Stomach (tissue), 9 donors: ENCODE measurements around the gene CENPX. TPM values are rescaled to one million over a fixed set of nuclear protein-coding genes. Genes with fewer than 3 reads are reported as not detected.

Experiments used
- DNase-seq, 2 donors: peaks; one replicate each; pipeline versions ENCODE4 v3.0.0 to v3.0.0-alpha.2; 2013 to 2019
- H3K27ac ChIP-seq, 5 donors: fragments of 200-600 bp in 4 of 5; sonication (generic) in 4 of 5; one replicate each; pipeline ENCODE4 v1.5.1; 2013 to 2019; ENCODE audit warnings: mild to moderate bottlenecking in 1 of 5, moderate library complexity in 1 of 5
- H3K27me3 ChIP-seq, 3 donors: fragments of 200-600 bp; sonication (generic); one replicate each; pipeline ENCODE4 v1.5.1; 2017 to 2019; ENCODE audit warnings: mixed run types in 1 of 3
- H3K36me3 ChIP-seq, 4 donors: fragments of 200-600 bp; sonication (generic); 1 replicate in 3 of 4; 2 replicates in 1 of 4; pipeline ENCODE4 v1.5.1; 2016 to 2019
- H3K4me1 ChIP-seq, 4 donors: fragments of 200-600 bp; sonication (generic); one replicate each; pipeline ENCODE4 v1.5.1; 2016 to 2019
- H3K4me3 ChIP-seq, 4 donors: fragments of 200-600 bp; sonication (generic) in 3 of 4; one replicate each; pipeline ENCODE4 v1.5.1; 2016 to 2019; ENCODE audit warnings: mild to moderate bottlenecking in 1 of 4
- H3K9me3 ChIP-seq, 4 donors: fragments of 200-600 bp; sonication (generic); one replicate each; pipeline ENCODE4 v1.5.1; 2016 to 2019
- EP300 ChIP-seq: sonication (generic); formaldehyde crosslinking; IDR thresholded peaks from one replicate; pipeline ENCODE4 v1.6.1; 2017; ENCODE audit warnings: antibody characterized with exemption
- POLR2A ChIP-seq, 4 donors: fragments of 450-650 bp; IDR thresholded peaks; one replicate each; pipeline ENCODE4 v1.6.1; 2016; ENCODE audit warnings: antibody characterized with exemption in 4 of 4, control low read depth in 2 of 4, mild to moderate bottlenecking in 1 of 4, moderate library complexity in 1 of 4
- POLR2AphosphoS5 ChIP-seq, 3 donors: sonication (generic); formaldehyde crosslinking; IDR thresholded peaks; one replicate each; pipeline ENCODE4 v1.6.1; 2016; ENCODE audit warnings: antibody characterized with exemption in 3 of 3
- WGBS, 5 donors: extraction: QIAGEN DNeasy Blood & Tissue Kit in 3 of 5; methylation state at CpG; one replicate each; pipeline versions ENCODE4 v1.1.5 to v1.1.7; 2013 to 2018; 5-methylcytosine and 5-hydroxymethylcytosine counted together
- intact Hi-C: fragments of 100-400 bp; cut with DNase I; formaldehyde crosslinking; loops from one replicate; pipeline ENCODE4 v1.15.1; 2023; ENCODE audit warnings: low total_unique reads
- polyA plus RNA-seq, 3 donors: library from polyadenylated mRNA; stranded (reverse); fragments of 200-250 nt; gene quantifications; one replicate each; pipeline ENCODE4 v1.2.3, GENCODE V29; 2013
- total RNA-seq, 5 donors: library from RNA; depleted of rRNA; stranded (reverse); fragments of >200 nt; gene quantifications; one replicate each; pipeline versions ENCODE4 v1.1.0 to v1.2.3, GENCODE V29; 2014 to 2016
- TF ChIP-seq, protein P1 (sequence below), 7 experiments: fragments of 450-650 bp in 4 of 7; fragments of 200-600 bp in 3 of 7; sonication (generic) in 3 of 7; IDR thresholded peaks; one replicate each; pipeline ENCODE4 v1.5.1; 2016 to 2019; ENCODE audit warnings: antibody characterized with exemption in 7 of 7, control low read depth in 2 of 7, mild to moderate bottlenecking in 1 of 7
- donor health status: healthy with polysubstance abuse.
- donor health status: Bipolar disorder and iron deficiency.
- donor health status: healthy.

CENPX gene
- total and polyA plus RNA-seq, 8 donors = 22.0 to 231 (median 151) TPM

DNA sequence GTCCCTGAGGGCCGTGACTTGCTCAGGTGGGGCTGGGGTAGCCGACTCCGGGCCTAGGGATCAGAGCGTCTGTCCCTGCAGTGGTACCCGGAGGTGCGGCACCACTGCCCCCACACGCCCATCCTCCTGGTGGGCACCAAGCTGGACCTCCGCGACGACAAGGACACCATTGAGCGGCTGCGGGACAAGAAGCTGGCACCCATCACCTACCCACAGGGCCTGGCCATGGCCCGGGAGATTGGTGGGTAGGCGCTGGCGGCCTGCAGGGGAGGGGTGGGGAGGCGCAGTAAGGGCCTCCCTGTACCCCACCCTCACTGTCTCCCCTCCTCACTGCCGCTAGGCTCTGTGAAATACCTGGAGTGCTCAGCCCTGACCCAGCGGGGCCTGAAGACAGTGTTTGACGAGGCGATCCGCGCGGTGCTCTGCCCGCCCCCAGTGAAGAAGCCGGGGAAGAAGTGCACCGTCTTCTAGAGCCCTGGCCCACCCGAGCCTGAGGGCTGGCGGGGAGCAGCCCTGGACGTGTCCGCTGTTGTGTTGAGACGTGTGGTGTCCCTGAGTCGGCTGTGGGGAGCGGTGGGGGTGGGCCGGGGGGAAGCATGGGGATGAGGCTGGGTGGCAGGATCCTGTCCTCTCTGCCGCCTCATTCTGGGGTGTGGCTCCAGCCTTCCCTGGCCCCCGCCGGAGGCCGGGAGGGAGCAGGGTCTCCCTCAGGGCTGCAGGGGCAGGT is 10.8 kb upstream of the CENPX start:
- Histone ChIP-seq H3K9me3 (no peaks in the 10 kb centered on the region), H3K4me3 (no peak overlapping the region), H3K4me1 (peaks cover 32 to 63% (median 55%) of the 10 kb centered on the region in 4 donors), H3K27ac (no peak overlapping the region), H3K27me3 (peaks cover 0 to 14% (median 8%) of the 10 kb centered on the region in 3 donors), H3K36me3 (peaks cover 0 to 15% (median 7%) of the 10 kb centered on the region in 4 donors)
- 81 to 92% (median 89%) methylated on average over 17 to 38 of the region's 38 CpGs for WGBS, 5 donors
- DNase-seq = no peak
- TF ChIP-seq, protein P1, sequence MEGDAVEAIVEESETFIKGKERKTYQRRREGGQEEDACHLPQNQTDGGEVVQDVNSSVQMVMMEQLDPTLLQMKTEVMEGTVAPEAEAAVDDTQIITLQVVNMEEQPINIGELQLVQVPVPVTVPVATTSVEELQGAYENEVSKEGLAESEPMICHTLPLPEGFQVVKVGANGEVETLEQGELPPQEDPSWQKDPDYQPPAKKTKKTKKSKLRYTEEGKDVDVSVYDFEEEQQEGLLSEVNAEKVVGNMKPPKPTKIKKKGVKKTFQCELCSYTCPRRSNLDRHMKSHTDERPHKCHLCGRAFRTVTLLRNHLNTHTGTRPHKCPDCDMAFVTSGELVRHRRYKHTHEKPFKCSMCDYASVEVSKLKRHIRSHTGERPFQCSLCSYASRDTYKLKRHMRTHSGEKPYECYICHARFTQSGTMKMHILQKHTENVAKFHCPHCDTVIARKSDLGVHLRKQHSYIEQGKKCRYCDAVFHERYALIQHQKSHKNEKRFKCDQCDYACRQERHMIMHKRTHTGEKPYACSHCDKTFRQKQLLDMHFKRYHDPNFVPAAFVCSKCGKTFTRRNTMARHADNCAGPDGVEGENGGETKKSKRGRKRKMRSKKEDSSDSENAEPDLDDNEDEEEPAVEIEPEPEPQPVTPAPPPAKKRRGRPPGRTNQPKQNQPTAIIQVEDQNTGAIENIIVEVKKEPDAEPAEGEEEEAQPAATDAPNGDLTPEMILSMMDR (IDR thresholded peaks at IDR 0.05) = no peak
- TF ChIP-seq POLR2AphosphoS5 (IDR thresholded peaks at IDR 0.05) (no peak), POLR2A (IDR thresholded peaks at IDR 0.05) (no peak)
- intact Hi-C loops = no loop called here

DNA sequence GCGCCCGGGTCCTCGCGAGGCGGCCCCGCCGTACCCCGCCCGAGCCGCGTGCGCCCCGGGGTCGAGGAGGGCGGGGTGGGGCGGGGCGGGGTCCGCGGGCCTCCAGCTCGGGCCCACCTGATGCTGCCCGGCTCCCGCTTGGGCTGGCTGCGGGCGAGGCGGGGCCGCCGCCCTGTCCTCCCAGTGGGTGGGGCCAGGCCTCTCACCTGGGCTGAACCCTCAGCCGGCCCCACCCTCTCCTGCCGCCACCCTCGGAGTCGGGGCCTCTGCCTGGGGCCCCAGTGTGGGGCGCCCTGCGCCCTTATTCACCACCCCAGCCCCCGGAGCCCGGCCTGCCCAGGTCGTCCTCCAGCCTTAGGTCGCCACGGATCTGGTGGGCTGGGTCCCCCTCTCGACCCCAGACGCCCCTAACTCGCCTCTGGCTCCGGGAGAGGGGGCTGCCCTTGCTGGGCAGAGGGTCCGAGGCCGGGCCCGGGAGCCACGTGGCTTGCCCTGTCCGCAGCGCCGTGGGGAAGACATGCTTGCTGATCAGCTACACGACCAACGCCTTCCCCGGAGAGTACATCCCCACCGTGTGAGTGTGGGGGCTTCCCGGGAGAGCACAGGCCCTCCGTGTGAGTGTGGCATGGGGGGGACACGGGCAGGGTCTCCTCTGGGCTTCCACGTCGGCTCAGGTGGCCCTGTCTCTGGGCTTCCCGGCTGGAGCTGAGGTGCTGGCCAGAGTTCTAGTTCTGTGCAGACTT is 9.4 kb upstream of the CENPX start:
- peaks cover 0 to 21% (median 16%) of the 10 kb centered on the region in 4 donors for H3K36me3 ChIP-seq

DNA sequence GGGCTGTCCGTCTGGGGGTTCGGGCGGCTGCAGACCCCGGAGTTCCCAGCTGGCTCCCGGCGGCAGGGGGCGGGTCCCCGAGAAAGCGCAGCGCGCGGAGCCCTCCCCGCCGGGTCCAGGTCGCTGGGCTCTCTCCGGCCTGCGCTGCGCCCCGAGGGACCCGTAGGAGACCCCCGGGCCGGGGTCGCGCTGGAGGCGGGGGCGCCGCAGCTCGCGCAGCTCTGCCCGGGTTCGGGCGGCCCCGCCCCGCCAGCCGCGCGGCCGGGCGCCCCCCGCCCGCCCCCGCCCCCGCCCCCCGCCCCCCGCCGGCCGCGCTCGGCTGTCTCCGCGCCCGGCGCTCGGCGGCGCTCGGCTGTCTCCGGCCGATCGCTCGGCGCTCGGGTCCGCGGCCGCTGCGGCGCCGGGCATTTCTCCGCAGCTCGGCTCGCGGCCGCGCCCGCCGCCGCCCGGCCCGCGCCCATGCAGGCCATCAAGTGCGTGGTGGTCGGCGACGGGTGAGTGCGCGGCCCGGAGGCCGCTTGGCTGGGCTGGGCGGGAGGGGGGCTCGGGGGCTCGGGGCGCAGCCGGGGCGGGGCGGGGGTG is 8.7 kb upstream of the CENPX start, which contains the start of gene RAC3:
Gene RAC3, plus strand, starts transcription at position 376 of the 582 bp plus-strand sequence. Its CDS starts 84 bp downstream, at position 460.
- Histone ChIP-seq H3K36me3 (peaks cover 0 to 25% (median 20%) of the 10 kb centered on the region in 4 donors), H3K27me3 (peaks cover 0 to 14% (median 8%) of the 10 kb centered on the region in 3 donors), H3K4me1 (peaks cover 26 to 49% (median 38%) of the 10 kb centered on the region in 4 donors), H3K9me3 (no peaks in the 10 kb centered on the region), H3K27ac (peak within 1 kb of the TSS; percentile 73 to 87 (median 81)), H3K4me3 (peak within 1 kb of the TSS; percentile 45 to 71 (median 60))
- 0% methylated on average over 12 to 87 of the region's 96 CpGs; no CpG with 5 or more reads in 2 of the 5 donors for WGBS, 5 donors
- DNase-seq = peak in 1 of 2 donors; percentile 83
- TF ChIP-seq, protein P1 (IDR thresholded peaks at IDR 0.05) = no peak
- no peak for TF ChIP-seq EP300
- no peak for TF ChIP-seq POLR2A (IDR thresholded peaks at IDR 0.05)
- no peak for TF ChIP-seq POLR2AphosphoS5 (IDR thresholded peaks at IDR 0.05)
- intact Hi-C loops = no loop called here

More for the DNA sequence above, 9.4 kb upstream of the CENPX start:
- H3K4me3 ChIP-seq = peak overlapping the region; percentile 29 to 71 (median 48)
- TF ChIP-seq POLR2A (IDR thresholded peaks at IDR 0.05) (no peak), POLR2AphosphoS5 (IDR thresholded peaks at IDR 0.05) (no peak), EP300 (no peak)
- TF ChIP-seq, protein P1 (IDR thresholded peaks at IDR 0.05) = no peak
- WGBS, 5 donors = 11 to 42% (median 11%) methylated on average over 4 to 57 of the region's 59 CpGs
- H3K4me1 ChIP-seq = peaks cover 32 to 56% (median 45%) of the 10 kb centered on the region in 4 donors
- no peaks in the 10 kb centered on the region for H3K9me3 ChIP-seq
- H3K27me3 ChIP-seq = peaks cover 0 to 14% (median 8%) of the 10 kb centered on the region in 3 donors
- DNase-seq = peak; percentile 74 to 83
- H3K27ac ChIP-seq = peak overlapping the region in 3 of 5 donors; percentile 3 to 81 (median 52)
- intact Hi-C loops = no loop called here
